BE2C (cell line): Measurements from ENCODE around the gene JDP2.

Experiments used
- DNase-seq: peaks from one replicate; pipeline ENCODE4 v3.0.0-alpha.2; 2020
- H3K27me3 ChIP-seq: fragments of 250-450 bp; sonication (Bioruptor Pico); 2 replicates; pipeline ENCODE4 v1.5.1; 2020; ENCODE audit warnings: mild to moderate bottlenecking
- H3K36me3 ChIP-seq: fragments of 250-450 bp; sonication (Bioruptor Pico); 2 replicates; pipeline ENCODE4 v1.5.1; 2020; ENCODE audit warnings: mild to moderate bottlenecking
- H3K4me1 ChIP-seq: fragments of 250-450 bp; sonication (Bioruptor Pico); 2 replicates; pipeline ENCODE4 v1.5.1; 2020
- H3K4me3 ChIP-seq: 2 replicates; pipeline ENCODE4 v1.5.1; 2011; ENCODE audit warnings: low read depth, low read length
- H3K9me3 ChIP-seq: fragments of 250-450 bp; sonication (Bioruptor Pico); 2 replicates; pipeline ENCODE4 v1.5.1; 2020
- CTCF ChIP-seq: IDR thresholded peaks from 2 replicates; pipeline ENCODE4 v1.5.1; 2012; ENCODE audit warnings: mild to moderate bottlenecking, low read depth, low read length

The JDP2 gene

GRCh38 chr14:75395862-75396261 is 32.0 kb upstream of the JDP2 start:
- no peak for TF ChIP-seq CTCF
- no peaks in the 10 kb centered on the region for H3K36me3 ChIP-seq
- H3K4me1 ChIP-seq, result peaks cover 10% of the 10 kb centered on the region
- no peak overlapping the region for H3K4me3 ChIP-seq
- no peaks in the 10 kb centered on the region for H3K27me3 ChIP-seq
- peak; percentile 32 for DNase-seq
- no peaks in the 10 kb centered on the region for H3K9me3 ChIP-seq

GRCh38 chr14:75399321-75399720 is 28.5 kb upstream of the JDP2 start:
- no peak for TF ChIP-seq CTCF

GRCh38 chr14:75399843-75400775 is 27.7 kb upstream of the JDP2 start:
- TF ChIP-seq CTCF, result no peak
- H3K4me1 ChIP-seq, result peaks cover 11% of the 10 kb centered on the region
- H3K36me3 ChIP-seq, result no peaks in the 10 kb centered on the region
- no peak overlapping the region for H3K4me3 ChIP-seq
- DNase-seq, result peak; percentile 97
- H3K9me3 ChIP-seq, result no peaks in the 10 kb centered on the region
- no peaks in the 10 kb centered on the region for H3K27me3 ChIP-seq

More at GRCh38 chr14:75399321-75399720, 28.5 kb upstream of the JDP2 start:
- Histone ChIP-seq H3K27me3 (no peaks in the 10 kb centered on the region), H3K9me3 (no peaks in the 10 kb centered on the region), H3K36me3 (no peaks in the 10 kb centered on the region), H3K4me3 (no peak overlapping the region), H3K4me1 (peaks cover 11% of the 10 kb centered on the region)
- DNase-seq, result no peak

GRCh38 chr14:75401361-75401760 is 26.5 kb upstream of the JDP2 start:
- no peak overlapping the region for H3K4me3 ChIP-seq
- TF ChIP-seq CTCF, result no peak
- H3K9me3 ChIP-seq, result no peaks in the 10 kb centered on the region
- DNase-seq, result no peak
- H3K36me3 ChIP-seq, result no peaks in the 10 kb centered on the region
- no peaks in the 10 kb centered on the region for H3K27me3 ChIP-seq
- H3K4me1 ChIP-seq, result peaks cover 11% of the 10 kb centered on the region

- no peak for DNase-seq
- Histone ChIP-seq H3K4me1 (peaks cover 11% of the 10 kb centered on the region), H3K36me3 (no peaks in the 10 kb centered on the region), H3K27me3 (no peaks in the 10 kb centered on the region), H3K9me3 (no peaks in the 10 kb centered on the region), H3K4me3 (no peak overlapping the region)
- TF ChIP-seq CTCF, result no peak
Observed at GRCh38 chr14:75402867-75403413, 24.9 kb upstream of the JDP2 start.

GRCh38 chr14:75404847-75405246 is 23.0 kb upstream of the JDP2 start:
- no peak for TF ChIP-seq CTCF
- Histone ChIP-seq H3K9me3 (no peaks in the 10 kb centered on the region), H3K27me3 (no peaks in the 10 kb centered on the region), H3K4me1 (peaks cover 6% of the 10 kb centered on the region; the same call in 1 of the 2 replicates), H3K36me3 (no peaks in the 10 kb centered on the region), H3K4me3 (no peak overlapping the region)
- DNase-seq, result no peak
